K562 (cell line): ENCODE data around the gene USP11. TPM values are rescaled to one million over a fixed set of nuclear protein-coding genes. Genes with fewer than 3 reads are reported as not detected.

Experiments used
- ATAC-seq: fragments of 200-7000 bp; cut with Tn5 transposase; 3 replicates; pipeline ENCODE4 v1.9.1; 2020; ENCODE audit warnings: moderate library complexity
- BruUV-seq: library from RNA; stranded (reverse); fragments of 400-500 nt; replicated peaks from 2 replicates; lab custom pipeline; 2021; lab: Mats Ljungman, UMichigan
- CTCF ChIA-PET: fragments of 300-600 bp; formaldehyde crosslinking; extraction: SDS; loops from one replicate; lab custom pipeline; 2021; ENCODE audit warnings: low intra/inter-chr PET ratio; lab: Yijun Ruan, JAX
- POLR2A ChIA-PET: fragments of 300-600, 350-650 bp; sonication (Branson Sonifier 250); formaldehyde crosslinking; extraction: SDS; loops from one replicate; lab custom pipeline; 2021; ENCODE audit warnings: antibody characterized with exemption, inconsistent platforms; lab: Yijun Ruan, JAX
- DNase-seq, 4 experiments: peaks; one replicate each; pipeline versions ENCODE4 v3.0.0 to v3.0.0-alpha.2; 2011 to 2018; ENCODE audit warnings: low spot score in 3 of 4, mixed read lengths in 3 of 4; ENCODE audit errors: extremely low read depth in 1 of 4
- FAIRE-seq: peaks from 2 replicates; lab custom pipeline; 2011; peaks lifted over from hg19 to GRCh38; lab: Jason Lieb, UNC
- H2AFZ ChIP-seq: 2 replicates; pipeline ENCODE4 v1.6.0; 2011; ENCODE audit warnings: low read depth, low read length, control low read depth, inconsistent platforms
- H3K27ac ChIP-seq: fragments of 200-600 bp; 3 replicates; pipeline ENCODE4 v1.8.0; 2011; ENCODE audit warnings: low read depth, mild to moderate bottlenecking, control low read depth, inconsistent platforms, low read length, moderate library complexity, mixed read lengths; ENCODE audit errors: extremely low read depth
- H3K27me3 ChIP-seq, 2 experiments: fragments of 300-600 bp in 1 of 2; 2 replicates in 1 of 2; 3 replicates in 1 of 2; pipeline versions ENCODE4 v1.6.0 to v1.8.0; 2011; ENCODE audit warnings: inconsistent platforms in 2 of 2, low read length in 2 of 2, mild to moderate bottlenecking in 1 of 2, mixed read lengths in 1 of 2, moderate library complexity in 1 of 2; ENCODE audit not compliant: control insufficient read depth in 2 of 2, insufficient read depth in 2 of 2
- H3K36me3 ChIP-seq: fragments of 300-600 bp; 3 replicates; pipeline ENCODE4 v1.8.0; 2011; ENCODE audit warnings: mild to moderate bottlenecking, low read length, inconsistent platforms; ENCODE audit not compliant: control insufficient read depth, insufficient read depth
- H3K4me1 ChIP-seq, 2 experiments: fragments of 200-600 bp in 1 of 2; replicated peaks in 1 of 2; 2 replicates in 1 of 2; 3 replicates in 1 of 2; pipeline versions ENCODE4 v1.5.1 to v1.8.0; 2011; ENCODE audit warnings: inconsistent platforms in 2 of 2, low read length in 2 of 2, mild to moderate bottlenecking in 1 of 2, mixed read lengths in 1 of 2, moderate library complexity in 1 of 2; ENCODE audit not compliant: control insufficient read depth in 2 of 2, insufficient read depth in 2 of 2
- H3K4me2 ChIP-seq: 2 replicates; pipeline ENCODE4 v1.6.1; 2011; ENCODE audit warnings: low read length, control low read depth, inconsistent platforms, mixed read lengths; ENCODE audit not compliant: insufficient read depth
- H3K4me3 ChIP-seq: fragments of 200-600 bp; sonication (generic), shearing (Covaris generic); 2 replicates; pipeline ENCODE4 v1.5.1; 2016; ENCODE audit warnings: control low read depth, inconsistent platforms
- H3K79me2 ChIP-seq: fragments of 200-600 bp; 3 replicates; pipeline ENCODE4 v1.8.0; 2011; ENCODE audit warnings: low read length, inconsistent platforms; ENCODE audit not compliant: control insufficient read depth, insufficient read depth
- H3K9ac ChIP-seq, 2 experiments: 2 replicates each; pipeline versions ENCODE4 v1.6.0 to v1.6.1; 2011; ENCODE audit warnings: low read depth in 2 of 2, low read length in 2 of 2, control low read depth in 1 of 2, inconsistent platforms in 1 of 2, mild to moderate bottlenecking in 1 of 2, mixed read lengths in 1 of 2; ENCODE audit not compliant: insufficient read depth in 1 of 2
- H3K9me1 ChIP-seq: one replicate; pipeline ENCODE4 v1.6.0; 2011; ENCODE audit warnings: inconsistent platforms, mild to moderate bottlenecking, low read length, moderate library complexity; ENCODE audit not compliant: control insufficient read depth, insufficient read depth
- H3K9me3 ChIP-seq: replicated peaks from 2 replicates; pipeline ENCODE4 v1.5.1; 2011; ENCODE audit warnings: low read depth, low read length, inconsistent platforms; ENCODE audit not compliant: control insufficient read depth, insufficient read depth
- H4K20me1 ChIP-seq: replicated peaks from 2 replicates; pipeline ENCODE4 v1.6.1; 2011; ENCODE audit warnings: low read length, inconsistent platforms, mixed read lengths; ENCODE audit not compliant: control insufficient read depth, insufficient read depth
- CXXC5 ChIP-seq: fragments of 250-450 bp; sonication (Bioruptor Pico); IDR thresholded peaks from 2 replicates; pipeline ENCODE4 v1.8.0; 2022; ENCODE audit warnings: inconsistent platforms, mild to moderate bottlenecking, moderate library complexity
- L3MBTL2 ChIP-seq: fragments of 450-650 bp; IDR thresholded peaks from 2 replicates; pipeline ENCODE4 v1.6.1; 2016; ENCODE audit warnings: mild to moderate bottlenecking, moderate library complexity
- MAFK ChIP-seq: IDR thresholded peaks from 2 replicates; pipeline ENCODE4 v1.6.1; 2011; ENCODE audit warnings: low read length, improper control_type of control experiment
- MTA1 ChIP-seq: fragments of 450-650 bp; IDR thresholded peaks from 2 replicates; pipeline ENCODE4 v1.6.1; 2017; ENCODE audit warnings: borderline replicate concordance
- PHF8 ChIP-seq: fragments of 200-600 bp; sonication (generic); IDR thresholded peaks from 2 replicates; pipeline ENCODE4 v1.6.1; 2012; ENCODE audit warnings: mixed run types, mild to moderate bottlenecking, inconsistent platforms, low read length, moderate library complexity, borderline replicate concordance
- PRMT5 ChIP-seq: sonication (generic); formaldehyde crosslinking; IDR thresholded peaks from 2 replicates; pipeline ENCODE4 v1.5.0; 2020; ENCODE audit warnings: missing genetic modification reagents
- RERE ChIP-seq: sonication (generic); formaldehyde crosslinking; IDR thresholded peaks from 2 replicates; pipeline ENCODE4 v1.8.0; 2023; ENCODE audit warnings: missing genetic modification reagents, mild to moderate bottlenecking, borderline replicate concordance
- ZBTB34 ChIP-seq: fragments of 250-450 bp; sonication (Bioruptor Pico); IDR thresholded peaks from 2 replicates; pipeline ENCODE4 v1.8.0; 2021; ENCODE audit warnings: mild to moderate bottlenecking, moderate library complexity
- ZNF165 ChIP-seq: fragments of 250-450 bp; sonication (Bioruptor Pico); IDR thresholded peaks from 2 replicates; pipeline ENCODE4 v1.4.0; 2020; ENCODE audit warnings: borderline replicate concordance
- ZNF354B ChIP-seq: fragments of 250-450 bp; sonication (Bioruptor Pico); IDR thresholded peaks from 2 replicates; pipeline ENCODE4 v1.4.0; 2020
- WGBS: fragments of 100-300 bp; shearing (Covaris generic); methylation state at CpG from one replicate; pipeline ENCODE4 v1.1.6; 2016; ENCODE audit warnings: low coverage, mixed read lengths; ENCODE audit not compliant: insufficient coverage; ENCODE audit errors: missing lambda C conversion rate; 5-methylcytosine and 5-hydroxymethylcytosine counted together
- in situ Hi-C: fragments of 300-500 bp; cut with MboI; formaldehyde crosslinking; loops from 4 replicates; pipeline ENCODE4 v1.15.0; 2018; ENCODE audit warnings: inconsistent platforms, mixed read lengths
- intact Hi-C: fragments of 100-400 bp; cut with micrococcal nuclease; formaldehyde crosslinking; loops from 2 replicates; pipeline ENCODE4 v1.14.2; 2022
- polyA plus RNA-seq, 8 experiments: library from polyadenylated mRNA; depleted of rRNA in 4 of 8; stranded (reverse) in 5 of 8; unstranded in 3 of 8; fragments of >200 nt; fragmentation: Nextera tagmentation in 2 of 8; fragmentation: Illumina TruSeq in 1 of 8; extraction: Ambion mirVana in 2 of 8; extraction: Trizol in 1 of 8; gene quantifications; 2 replicates each; pipeline versions ENCODE4 v1.2.1 to v1.2.3, GENCODE V29; 2011 to 2014; ENCODE audit warnings: inconsistent platforms in 1 of 8, missing spikeins in 1 of 8
- total RNA-seq, 7 experiments: library from RNA; depleted of rRNA in 6 of 7; stranded (reverse); fragments of >200 nt in 6 of 7; fragmentation: Illumina TruSeq in 2 of 7; extraction: Trizol in 2 of 7; gene quantifications; 2 replicates each; pipeline versions ENCODE4 v1.2.1 to v1.2.3, GENCODE V29; 2011 to 2021; ENCODE audit warnings: low replicate concordance in 1 of 7
- TF ChIP-seq, protein P1 (sequence below): sonication (generic); formaldehyde crosslinking; IDR thresholded peaks from 2 replicates; pipeline ENCODE4 v1.8.0; 2022; ENCODE audit warnings: mild to moderate bottlenecking, missing genetic modification reagents

Gene USP11
- total and polyA plus RNA-seq, 9 of the 15 experiments (the other 6 are each of a cell fraction or from before 2014, with no cell fraction given) = 2.5 to 29.0 (median 11.7) TPM

GRCh38 chrX:47189906-47190305 is 42.9 kb upstream of the USP11 start (continued):
- TF ChIP-seq MAFK = no peak
- no peak for TF ChIP-seq PHF8
- TF ChIP-seq PRMT5 (CRISPR knock-in tag) = no peak
- TF ChIP-seq L3MBTL2 = no peak

DNA sequence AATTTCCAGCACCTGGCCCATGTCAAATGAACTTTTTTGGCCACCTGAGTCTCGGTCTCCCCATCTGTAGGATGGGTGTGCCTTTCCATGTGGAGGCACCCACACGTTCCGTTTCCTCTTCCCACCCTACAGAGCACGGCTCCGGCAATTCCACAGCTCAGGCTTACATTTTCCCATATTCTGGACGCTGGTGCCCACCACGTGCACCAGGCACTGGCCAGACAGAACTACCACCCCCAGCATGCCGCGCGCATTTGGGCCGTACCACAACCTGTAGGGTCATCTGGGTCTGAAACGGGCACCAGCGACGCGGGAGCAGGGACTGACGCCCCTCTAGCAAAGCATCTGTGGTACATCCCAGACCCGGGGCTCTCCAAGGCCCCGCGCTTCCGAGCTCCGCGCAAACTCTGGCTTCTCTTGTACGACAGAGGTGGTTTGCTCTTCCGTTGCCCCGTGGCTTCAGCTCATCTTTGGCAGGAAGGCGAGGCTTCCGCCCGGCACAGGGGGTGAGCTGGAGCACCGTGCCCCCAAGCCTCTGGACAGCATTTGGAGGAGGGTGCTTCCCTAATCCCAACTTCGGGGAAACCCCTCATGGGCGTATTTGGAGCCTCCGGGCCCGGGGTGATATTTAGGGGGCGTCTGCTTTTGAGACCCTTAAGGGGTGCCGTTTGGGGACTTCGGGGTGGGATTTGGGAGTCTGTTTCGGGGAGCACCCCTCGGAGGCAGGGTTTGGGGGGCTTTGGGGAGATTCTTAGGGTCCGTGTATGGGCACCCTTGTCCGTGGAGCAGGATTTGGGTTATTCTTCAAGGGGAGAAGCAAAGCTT is 42.2 kb upstream of the USP11 start:
- H4K20me1 ChIP-seq = 0 out of 2 replicates have a peak, but pooled peaks cover 4% of the 10 kb centered on the region
- TF ChIP-seq MTA1 (no peak), PHF8 (peak; percentile 36; the same call in 1 of the 2 replicates), ZNF354B (CRISPR knock-in tag) (no peak), CXXC5 (CRISPR knock-in tag) (peak; percentile 18; the same call in 1 of the 2 replicates), RERE (CRISPR knock-in tag) (no peak), ZBTB34 (CRISPR knock-in tag) (no peak), ZNF165 (CRISPR knock-in tag) (no peak)
- TF ChIP-seq, protein P1, sequence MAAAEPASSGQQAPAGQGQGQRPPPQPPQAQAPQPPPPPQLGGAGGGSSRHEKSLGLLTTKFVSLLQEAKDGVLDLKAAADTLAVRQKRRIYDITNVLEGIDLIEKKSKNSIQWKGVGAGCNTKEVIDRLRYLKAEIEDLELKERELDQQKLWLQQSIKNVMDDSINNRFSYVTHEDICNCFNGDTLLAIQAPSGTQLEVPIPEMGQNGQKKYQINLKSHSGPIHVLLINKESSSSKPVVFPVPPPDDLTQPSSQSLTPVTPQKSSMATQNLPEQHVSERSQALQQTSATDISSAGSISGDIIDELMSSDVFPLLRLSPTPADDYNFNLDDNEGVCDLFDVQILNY (CRISPR knock-in tag) = no peak

More for the DNA sequence above, 42.2 kb upstream of the USP11 start:
- no peaks in the 10 kb centered on the region for H3K27me3 ChIP-seq
- H3K9ac ChIP-seq = peak overlapping the region; percentile 40 to 89
- peak overlapping the region; percentile 50 for H3K4me2 ChIP-seq
- peak; percentile 77 for ATAC-seq
- no TSS peak for BruUV-seq
- H3K9me1 ChIP-seq = no peaks in the 10 kb centered on the region
- ChIA-PET POLR2A (interaction anchor here (0.6 to 1.3 kb wide), 5 partner anchors 16 to 323 kb away, joined by 3 to 4 read pairs (median 3); no protein-coding TSS in a partner anchor), CTCF (interaction anchor here (0.5 to 0.6 kb wide), 3 partner anchors 234 to 333 kb away, joined by 3 to 4 read pairs (median 3); no protein-coding TSS in a partner anchor)
- H3K36me3 ChIP-seq = peaks cover 21% of the 10 kb centered on the region; the same call in 1 of the 3 replicates
- 25% methylated on average over 23 of the region's 40 CpGs for WGBS
- peaks cover 4 to 25% of the 10 kb centered on the region in 2 experiments; a peak in 4 of 5 replicates for H3K4me1 ChIP-seq
- no peaks in the 10 kb centered on the region for H3K9me3 ChIP-seq
- in situ Hi-C loops = loop anchor here (10.0 kb wide), 2 partner anchors 194 to 334 kb away; no protein-coding TSS in a partner anchor
- peak overlapping the region; percentile 48 for H3K4me3 ChIP-seq
- peak; percentile 77 to 84 (median 79) for DNase-seq
- peaks cover 24% of the 10 kb centered on the region for H3K79me2 ChIP-seq
- intact Hi-C loops = loop anchor here (5.0 to 10.0 kb wide), 2 partner anchors 554 to 837 kb away; no protein-coding TSS in a partner anchor
- peak; percentile 65 for FAIRE-seq
- peak overlapping the region; percentile 81 for H2AFZ ChIP-seq
- H3K27ac ChIP-seq = peak overlapping the region; percentile 38; the same call in 2 of the 3 replicates
